Measurements from ENCODE around the gene ARFRP1.

Gene ARFRP1

DNA sequence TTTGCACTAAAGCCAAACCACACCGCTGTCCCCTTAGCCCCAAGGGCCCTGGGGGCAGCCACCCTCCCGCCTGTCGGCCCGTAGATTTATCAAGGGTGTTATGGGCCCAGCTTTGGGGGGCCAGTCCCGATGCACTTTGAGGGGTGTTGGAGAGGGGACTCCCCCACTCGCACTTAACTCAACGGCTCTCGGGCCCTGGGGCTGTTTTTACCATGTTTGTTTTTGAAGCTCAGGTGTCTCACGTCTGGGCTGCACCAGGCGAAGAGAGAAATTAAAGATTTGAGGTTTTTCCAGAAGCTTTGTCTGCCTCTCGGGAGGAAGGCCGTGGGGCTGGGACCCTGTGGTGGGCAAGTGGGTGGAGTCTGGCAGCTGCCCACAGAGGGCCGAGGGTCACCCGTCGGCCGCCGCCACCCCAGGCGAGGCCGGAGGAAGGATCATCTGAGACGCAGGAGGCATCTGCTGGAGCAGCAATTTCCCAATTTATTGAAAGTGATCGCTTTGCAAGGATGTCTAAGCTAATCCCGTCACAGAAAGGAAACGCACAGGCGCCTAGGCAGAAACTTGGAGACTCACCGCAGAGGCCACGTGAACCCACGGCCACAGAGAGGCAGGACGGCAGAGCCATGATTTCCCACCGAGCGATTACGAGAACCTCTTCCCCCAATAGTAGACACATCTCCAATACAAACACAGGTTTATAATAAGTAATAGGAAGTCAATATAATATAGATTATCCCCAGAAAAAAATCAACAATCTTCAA lies 35.6 kb upstream of the ARFRP1 start:
- no peak for FAIRE-seq

DNA sequence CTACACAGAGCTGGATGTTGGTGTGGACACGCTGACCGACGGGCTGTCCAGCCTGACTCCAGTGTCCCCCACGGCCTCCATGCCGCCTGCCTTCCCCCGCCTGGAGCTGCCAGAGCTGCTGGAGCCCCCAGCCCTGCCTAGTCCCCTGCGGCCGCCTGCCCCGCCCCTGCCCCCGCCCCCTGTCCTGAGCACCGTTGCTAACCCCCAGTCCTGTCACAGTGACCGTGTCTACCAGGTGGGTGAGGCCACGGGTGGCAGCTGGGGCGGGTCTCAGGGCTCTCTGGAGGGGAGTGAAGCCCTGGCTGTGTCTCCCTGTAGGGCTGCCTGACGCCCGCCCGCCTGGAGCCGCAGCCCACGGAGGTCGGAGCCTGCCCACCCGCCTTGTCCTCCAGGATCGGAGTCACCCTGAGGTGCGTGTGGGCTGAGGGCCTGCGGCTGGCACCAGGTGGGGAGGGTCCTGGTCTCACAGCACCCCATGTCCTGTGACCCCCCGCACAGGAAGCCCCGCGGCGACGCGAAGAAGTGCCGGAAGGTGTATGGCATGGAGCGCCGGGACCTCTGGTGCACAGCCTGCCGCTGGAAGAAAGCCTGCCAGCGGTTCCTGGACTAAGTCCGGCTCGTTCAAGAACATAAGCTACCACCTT lies 34.7 kb upstream of the ARFRP1 start:
- no peak for FAIRE-seq
- no peak for DNase-seq (ENCODE audit: low spot score)

More for the DNA sequence above, 35.6 kb upstream of the ARFRP1 start:
- no peak for DNase-seq (ENCODE audit: low spot score)

DNA sequence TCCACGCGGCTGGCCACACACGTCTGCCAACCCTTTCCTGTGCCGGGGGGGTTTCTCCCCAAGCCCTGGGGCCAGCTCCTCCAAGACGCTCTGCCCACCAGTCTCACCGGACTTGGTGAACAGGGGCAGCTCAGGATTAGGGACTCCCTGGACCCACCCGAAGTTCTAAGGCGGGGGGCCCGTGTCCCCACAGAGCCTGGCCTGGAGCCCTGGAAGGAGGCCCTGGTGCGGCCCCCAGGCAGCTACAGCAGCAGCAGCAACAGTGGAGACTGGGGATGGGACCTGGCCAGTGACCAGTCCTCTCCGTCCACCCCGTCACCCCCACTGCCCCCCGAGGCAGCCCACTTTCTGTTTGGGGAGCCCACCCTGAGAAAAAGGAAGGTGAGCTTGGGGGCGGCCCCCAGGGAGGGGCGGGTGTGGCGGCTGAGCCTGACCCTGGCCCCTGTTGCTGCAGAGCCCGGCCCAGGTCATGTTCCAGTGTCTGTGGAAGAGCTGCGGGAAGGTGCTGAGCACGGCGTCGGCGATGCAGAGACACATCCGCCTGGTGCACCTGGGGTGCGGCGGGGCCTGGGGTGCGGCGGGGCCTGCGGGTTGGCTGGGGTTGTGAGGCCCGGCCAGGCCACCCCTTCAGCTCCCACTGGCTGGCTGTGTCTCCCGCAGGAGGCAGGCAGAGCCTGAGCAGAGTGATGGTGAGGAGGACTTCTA lies 34.1 kb upstream of the ARFRP1 start:
- DNase-seq (ENCODE audit: low spot score) (no peak), FAIRE-seq (no peak)

DNA sequence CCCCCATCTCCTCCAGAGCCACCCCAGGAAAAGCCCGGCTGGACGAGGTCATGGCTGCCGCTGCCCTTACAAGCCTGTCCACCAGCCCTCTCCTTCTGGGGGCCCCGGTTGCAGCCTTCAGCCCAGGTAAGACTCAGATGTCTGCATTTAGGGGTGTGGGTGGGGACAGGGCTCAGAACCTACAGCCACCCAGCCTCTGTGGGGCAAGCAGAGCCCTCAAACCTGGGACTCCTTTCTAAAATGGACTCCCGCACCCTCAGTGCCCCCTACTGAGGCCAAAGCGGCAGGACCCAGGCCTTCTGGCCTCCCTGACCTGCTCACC lies 33.5 kb upstream of the ARFRP1 start:
- DNase-seq (ENCODE audit: low spot score) (no peak), FAIRE-seq (no peak)

DNA sequence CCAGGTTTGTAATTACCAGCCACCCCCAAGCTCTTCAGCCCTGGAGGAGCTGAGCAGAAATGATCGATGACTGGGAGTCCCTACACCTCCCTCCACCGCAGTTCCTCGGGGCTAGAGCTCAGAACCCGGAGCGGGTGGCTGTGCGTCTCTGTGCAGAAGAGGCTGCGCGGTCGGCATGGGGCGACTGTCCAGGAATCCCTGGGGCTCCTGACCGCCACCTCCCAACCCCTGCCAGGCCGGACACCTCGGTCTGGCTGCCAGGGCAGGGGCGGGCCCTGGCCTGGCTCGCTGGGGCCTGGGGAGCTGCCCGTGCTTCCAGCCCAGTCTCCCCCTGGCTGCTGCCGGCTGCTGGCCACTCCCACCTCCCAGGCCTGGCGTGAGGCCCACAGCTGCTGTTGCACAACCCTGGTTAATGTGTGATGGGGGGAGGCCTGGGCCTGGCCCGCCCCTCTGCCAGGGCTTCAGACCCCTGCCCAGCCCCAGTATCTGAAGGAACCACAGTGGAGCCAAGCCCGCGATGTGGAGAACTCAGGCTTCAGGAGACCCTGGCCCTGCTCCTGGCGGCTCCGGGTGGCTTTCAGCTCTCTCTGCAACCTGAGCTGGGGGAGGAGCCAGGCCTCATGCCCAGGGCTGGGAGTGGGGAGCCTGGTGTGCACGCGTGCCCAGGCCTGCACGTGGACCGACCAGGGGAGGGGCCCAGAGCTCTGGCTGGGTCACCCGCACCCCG lies 33.0 kb upstream of the ARFRP1 start:
- peak; percentile 89 for DNase-seq (ENCODE audit: low spot score)
- peak; percentile 74 for FAIRE-seq

DNA sequence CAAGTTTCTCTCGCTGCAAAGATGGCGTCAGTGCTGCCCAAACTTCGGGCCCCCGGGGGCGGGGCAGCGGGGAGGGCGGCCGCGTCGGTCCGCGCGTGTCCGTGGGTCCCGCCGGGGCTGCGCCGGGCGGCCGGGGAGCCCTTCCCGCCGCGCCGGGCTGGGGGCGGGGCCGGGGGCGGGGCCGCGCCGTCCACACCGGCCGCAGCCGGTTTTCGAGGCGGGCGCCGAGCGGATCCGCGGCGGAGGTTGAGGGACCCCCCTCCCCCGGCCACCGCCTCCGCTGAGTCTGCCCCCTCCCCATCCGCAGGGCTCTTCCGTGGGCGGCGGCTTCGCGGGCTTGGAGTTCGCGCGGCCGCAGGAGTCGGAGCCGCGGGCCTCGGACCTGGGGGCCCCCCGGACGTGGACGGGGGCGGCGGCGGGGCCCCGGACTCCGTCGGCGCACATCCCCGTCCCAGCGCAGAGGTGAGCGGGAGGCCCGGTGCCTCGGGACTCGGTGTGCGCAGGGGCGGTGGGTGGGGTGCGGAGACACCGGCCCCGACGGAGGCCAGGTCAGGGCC lies 32.4 kb upstream of the ARFRP1 start:
- peak; percentile 34 for DNase-seq (ENCODE audit: low spot score)

DNA sequence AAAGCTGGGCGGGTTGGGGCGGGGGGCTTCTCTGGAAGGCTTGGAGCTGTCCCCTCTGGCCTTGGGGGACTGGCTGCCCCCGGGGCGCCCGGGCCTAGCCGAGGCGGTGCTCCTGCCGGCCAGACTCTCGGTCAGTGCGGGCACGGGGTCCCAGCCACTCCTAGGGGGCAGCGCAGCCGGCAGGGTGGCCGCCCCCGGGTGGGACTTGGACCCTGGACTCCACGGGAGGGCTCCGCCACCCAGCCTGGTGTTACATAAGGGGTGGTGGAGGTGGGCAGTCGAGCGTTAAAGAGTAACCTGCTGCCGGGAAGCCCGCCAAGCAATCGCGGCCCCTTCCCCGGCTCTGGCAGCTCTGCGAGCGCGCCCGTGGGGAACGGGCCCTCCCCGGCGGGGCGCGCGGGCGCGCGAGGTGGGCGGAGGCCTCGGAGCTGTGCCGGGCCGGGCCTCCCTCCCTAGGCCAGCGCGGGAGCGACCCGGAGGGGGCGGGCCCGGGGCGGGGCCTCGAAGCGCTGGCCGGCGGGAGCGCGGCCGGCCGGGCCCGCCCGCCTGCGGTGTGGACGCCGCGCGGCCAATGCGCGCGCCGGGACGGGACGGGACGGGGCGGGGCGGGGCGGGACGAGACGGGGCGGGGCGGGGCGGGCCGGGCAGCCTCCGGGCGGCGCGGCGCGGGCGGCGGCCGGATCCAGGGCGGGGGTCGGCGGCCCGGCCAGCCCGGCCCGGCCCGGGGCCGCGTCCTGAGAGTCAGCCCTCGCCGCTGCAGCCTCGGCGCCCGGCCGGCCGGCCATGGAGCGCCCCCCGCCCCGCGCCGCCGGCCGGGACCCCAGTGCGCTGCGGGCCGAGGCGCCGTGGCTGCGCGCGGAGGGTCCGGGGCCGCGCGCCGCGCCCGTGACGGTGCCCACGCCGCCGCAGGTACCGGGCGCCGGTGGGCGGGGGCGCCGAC lies 31.6 kb upstream of the ARFRP1 start, which contains the start of gene SLC2A4RG:
Gene SLC2A4RG, plus strand, starts transcription at position 647 of the 940 bp plus-strand sequence. Its CDS starts 137 bp downstream, at position 784.
- FAIRE-seq (no peak), DNase-seq (ENCODE audit: low spot score) (peak; percentile 54)

More for the DNA sequence above, 32.4 kb upstream of the ARFRP1 start:
- no peak for FAIRE-seq

DNA sequence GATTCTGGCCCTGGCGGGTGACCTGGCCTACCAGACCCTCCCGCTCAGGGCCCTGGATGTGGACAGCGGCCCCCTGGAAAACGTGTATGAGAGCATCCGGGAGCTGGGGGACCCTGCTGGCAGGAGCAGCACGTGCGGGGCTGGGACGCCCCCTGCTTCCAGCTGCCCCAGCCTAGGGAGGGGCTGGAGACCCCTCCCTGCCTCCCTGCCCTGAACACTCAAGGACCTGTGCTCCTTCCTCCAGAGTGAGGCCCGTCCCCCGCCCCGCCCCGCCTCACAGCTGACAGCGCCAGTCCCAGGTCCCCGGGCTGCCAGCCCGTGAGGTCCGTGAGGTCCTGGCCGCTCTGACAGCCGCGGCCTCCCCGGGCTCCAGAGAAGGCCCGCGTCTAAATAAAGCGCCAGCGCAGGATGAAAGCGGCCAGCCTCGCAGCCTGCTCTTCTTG lies 30.9 kb upstream of the ARFRP1 start:
- no peak for DNase-seq (ENCODE audit: low spot score)
- no peak for FAIRE-seq

DNA sequence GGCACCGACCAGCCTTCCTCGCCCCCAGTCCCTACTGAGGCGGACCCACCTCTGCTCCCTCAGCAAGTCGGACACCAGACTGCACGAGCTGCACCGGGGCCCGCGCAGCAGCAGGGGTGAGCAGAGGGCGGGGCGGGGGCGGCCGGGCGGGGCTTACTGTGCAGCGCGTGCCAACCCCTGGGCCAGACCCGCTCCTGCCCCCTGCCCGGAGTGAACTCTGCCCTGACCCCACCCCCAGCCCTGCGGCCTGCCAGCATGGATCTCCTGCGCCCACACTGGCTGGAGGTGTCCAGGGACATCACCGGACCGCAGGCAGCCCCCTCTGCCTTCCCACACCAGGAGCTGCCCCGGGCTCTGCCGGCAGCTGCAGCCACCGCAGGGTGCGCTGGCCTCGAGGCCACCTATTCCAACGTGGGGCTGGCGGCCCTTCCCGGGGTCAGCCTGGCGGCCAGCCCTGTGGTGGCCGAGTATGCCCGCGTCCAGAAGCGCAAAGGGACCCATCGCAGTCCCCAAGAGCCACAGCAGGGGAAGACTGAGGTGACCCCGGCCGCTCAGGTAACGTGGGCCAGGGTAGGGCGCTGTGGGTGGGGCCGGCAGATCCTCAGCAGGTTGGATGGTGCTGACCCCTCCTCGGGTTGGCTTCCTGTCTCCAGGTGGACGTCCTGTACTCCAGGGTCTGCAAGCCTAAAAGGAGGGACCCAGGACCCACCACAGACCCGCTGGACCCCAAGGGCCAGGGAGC lies 30.3 kb upstream of the ARFRP1 start:
- DNase-seq (ENCODE audit: low spot score) (no peak), FAIRE-seq (no peak)

DNA sequence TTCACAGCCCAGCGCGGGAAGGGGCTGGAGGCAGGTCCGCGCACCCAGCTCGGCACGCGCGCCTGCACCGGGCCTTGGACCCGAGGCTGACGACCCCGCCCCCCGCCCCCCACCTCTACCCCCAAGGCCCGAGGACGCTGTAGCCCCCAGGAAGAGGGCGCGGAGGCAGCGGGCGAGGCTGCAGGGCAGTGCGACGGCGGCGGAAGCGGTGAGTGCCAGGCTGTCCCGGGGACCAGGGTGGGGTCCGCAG lies 29.8 kb upstream of the ARFRP1 start:
- FAIRE-seq (no peak), DNase-seq (ENCODE audit: low spot score) (no peak)

DNA sequence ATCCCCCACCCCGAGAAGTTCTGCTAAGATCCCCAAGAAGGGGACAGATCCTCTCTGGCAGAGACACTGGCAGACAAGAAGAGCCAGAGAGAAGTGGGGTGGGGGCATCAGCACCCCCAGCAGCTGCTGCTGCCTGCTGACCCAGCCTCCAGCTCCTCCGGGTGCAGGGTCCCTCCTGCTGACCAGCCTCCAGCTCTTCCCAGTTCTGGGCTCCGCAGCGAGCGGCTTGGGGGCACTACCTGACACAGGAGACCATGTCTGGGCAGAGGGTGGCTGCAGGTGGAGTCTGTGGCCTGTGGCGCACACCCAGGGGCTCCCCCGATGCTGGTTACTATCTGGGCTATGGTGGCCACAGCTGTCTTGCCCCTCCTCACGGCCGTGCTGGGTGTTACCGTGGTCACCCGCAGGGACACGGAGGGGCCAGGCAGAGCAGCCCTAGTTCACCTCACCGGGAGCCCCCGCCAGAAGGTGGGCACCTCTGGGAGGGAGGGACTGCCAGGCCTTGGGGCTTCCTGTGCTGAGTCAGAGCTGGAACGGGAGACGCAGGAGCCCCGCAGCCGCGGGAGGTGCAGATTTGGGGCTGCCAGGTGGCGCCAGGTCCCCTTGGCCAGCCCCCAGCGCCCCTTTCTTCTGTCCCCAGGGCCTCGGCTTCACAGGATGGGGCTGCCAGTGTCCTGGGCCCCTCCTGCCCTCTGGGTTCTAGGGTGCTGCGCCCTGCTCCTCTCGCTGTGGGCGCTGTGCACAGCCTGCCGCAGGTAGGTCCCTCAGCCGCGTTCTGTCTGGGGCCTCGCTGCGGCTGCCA lies 29.3 kb upstream of the ARFRP1 start:
- no peak for DNase-seq (ENCODE audit: low spot score)
- FAIRE-seq = no peak

DNA sequence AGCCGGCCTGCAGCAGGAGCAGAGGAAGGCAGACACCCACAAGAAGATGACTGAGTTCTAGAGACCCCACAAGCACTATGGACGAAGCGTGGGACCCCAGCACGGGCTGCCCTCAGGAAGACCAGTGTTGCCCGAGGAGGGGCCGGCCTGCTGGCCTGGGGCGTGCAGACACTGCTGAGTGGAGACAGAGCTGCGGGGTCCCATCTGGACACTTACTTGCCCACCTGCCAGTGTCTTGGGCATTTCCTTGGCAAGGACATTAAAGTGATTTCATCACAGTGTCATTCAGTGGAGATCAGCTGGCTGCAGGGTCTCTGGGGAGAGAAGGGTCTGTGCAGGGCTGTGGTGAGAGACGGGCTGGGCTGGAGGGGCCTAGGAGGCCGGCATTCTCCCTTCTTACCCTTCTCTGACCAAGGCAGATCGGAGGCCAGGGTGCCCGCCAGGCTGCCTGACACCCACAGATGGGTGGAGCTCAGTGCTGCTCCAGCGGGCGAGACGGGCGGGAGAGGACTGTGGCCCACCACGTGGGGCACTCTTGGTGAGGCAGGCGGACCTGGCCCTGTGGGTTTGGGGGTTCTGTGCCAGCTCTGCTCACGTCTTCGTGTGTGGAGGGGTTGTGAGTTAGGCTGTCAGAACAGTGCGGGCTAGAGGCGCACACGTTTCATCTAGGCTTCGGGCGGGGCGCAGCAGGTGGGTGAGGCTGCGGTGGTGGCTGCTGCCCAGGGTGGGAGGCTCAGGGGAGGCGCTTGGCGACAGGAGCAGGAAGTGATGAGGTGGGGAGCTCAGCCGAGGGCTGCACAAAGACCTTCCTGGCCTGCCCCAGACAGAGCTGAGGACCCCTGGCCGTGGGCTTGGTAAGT lies 28.3 kb upstream of the ARFRP1 start, which contains the start of gene LIME1:
Gene LIME1, plus strand, starts transcription at position 806 of the 860 bp plus-strand sequence. CDS start 886 bp downstream, outside the sequence.
- no peak for DNase-seq (ENCODE audit: low spot score)
- no peak for FAIRE-seq

DNA sequence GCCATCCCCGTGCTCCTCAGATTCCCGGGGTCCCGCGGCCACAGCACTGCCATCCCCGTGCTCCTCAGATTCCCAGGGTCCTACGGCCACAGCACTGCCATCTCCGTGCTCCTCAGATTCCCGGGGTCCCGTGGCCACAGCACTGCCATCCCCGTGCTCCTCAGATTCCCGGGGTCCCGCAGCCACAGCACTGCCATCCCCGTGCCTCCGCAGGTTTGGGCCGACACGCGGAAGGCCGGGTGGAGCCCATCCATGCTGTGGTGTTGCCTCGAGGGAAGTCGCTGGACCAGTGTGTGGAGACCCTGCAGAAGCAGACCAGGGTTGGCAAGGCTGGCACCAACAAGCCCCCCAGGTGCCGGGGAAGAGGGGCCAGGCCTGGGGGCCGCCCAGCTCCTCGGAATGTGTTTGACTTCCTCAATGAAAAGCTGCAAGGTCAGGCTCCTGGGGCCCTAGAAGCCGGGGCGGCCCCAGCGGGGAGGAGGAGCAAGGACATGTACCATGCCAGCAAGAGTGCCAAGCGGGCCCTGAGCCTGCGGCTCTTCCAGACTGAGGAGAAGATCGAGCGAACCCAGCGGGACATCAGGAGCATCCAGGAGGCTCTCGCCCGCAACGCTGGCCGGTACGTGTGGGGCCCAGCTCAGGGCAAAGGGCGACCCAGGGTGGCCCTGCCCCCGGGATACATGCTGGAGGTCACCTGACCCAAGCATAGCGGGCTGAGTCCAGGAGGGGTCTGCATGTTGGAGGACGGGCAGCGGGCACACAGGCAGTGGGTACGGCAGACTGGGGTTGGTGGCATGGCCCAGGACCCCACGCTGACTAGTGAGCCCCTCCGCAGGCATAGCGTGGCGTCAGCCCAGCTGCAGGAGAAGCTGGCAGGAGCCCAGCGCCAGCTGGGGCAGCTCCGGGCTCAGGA lies 27.4 kb upstream of the ARFRP1 start:
- FAIRE-seq (no peak), DNase-seq (ENCODE audit: low spot score) (no peak)

DNA sequence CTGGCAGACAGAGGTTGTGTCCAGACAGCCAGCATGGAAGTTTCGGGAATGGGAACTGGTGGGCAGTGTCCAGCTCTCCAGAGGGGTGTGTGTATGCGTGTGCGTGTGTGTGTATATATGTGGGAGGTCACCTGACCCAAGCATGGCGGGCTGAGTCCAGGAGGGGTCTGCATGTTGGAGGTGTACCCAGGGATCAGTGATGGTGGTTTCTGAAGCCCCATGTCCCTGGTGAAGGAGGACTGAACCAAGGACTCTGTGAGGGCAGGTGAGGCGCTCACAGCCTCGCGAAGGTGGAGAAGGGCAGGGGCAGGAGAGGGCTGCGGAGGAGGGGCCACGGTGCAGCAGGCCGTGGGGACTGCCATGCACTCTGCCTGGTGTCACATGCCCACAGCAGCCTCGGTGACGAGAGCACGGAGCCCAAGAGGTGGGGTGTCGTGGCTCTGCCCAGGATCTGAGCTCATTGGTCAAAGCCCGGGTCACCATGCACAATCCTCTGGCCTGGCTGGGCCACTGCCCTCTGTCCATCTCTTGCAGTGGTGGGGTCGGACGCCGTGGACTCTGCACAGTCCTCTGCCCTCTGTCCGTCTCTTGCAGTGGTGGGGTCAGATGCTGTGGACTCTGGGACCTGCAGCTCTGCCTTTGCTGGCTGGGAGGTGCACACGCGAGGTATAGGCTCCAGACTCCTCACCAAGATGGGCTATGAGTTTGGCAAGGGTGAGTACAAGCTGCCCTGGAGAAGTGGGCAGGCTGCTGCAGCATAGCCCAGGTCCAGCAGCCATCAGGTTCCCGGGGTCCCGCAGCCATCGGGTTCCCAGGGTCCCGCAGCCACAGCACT lies 26.6 kb upstream of the ARFRP1 start:
- DNase-seq (ENCODE audit: low spot score) (no peak), FAIRE-seq (no peak)

DNA sequence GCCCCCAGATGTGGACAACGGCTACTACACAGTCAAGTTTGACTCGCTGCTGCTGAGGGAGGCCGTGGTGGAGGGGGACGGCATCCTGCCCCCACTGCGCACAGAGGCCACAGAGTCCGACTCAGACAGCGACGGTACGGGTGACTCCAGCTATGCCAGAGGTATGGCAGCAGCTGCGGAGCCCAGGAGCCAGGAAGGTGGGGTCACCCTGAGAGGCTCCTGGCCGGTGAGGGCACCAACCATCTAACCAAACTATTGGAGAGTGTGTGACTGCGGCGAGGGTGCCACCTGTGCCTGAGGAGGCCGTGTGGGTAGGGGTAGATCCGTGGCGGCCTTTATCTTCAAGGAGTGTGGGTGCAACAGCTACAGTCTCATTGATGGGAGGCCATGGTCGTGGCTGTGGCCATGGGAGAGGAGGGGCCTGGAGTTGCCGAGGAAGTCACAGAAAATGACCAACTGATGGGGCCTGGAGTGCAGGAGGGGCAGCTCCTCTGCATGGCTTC lies 25.9 kb upstream of the ARFRP1 start:
- no peak for DNase-seq (ENCODE audit: low spot score)
- FAIRE-seq = no peak

DNA sequence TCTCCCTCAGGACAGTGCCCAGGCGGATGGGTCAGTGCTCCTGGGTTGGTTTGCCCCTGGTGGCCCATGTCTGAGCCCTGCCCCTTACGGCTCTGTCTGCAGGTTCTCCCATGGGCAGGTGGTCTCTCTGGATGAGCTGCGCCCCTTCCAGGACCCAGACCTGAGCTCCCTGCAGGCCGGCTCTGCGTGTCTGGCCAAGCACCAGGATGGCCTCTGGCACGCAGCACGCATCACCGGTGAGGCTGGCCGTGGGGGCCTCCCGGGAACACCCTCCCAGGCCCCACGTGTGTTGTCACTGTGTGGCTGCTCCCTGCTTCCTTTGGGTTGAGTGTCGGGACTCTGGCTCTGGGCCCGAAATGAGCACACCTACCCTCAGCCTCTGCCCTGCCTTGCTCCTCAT lies 25.3 kb upstream of the ARFRP1 start:
- no peak for FAIRE-seq
- no peak for DNase-seq (ENCODE audit: low spot score)

Data from RCC 7860 (cell line).